GM19455 (cell line): ENCODE results near the gene HSPB6.

Experiments used
- ATAC-seq: cut with Tn5 transposase; IDR thresholded peaks from one replicate; pipeline ENCODE4 v1.9.1; 2021; ENCODE audit not compliant: unreplicated experiment

The HSPB6 gene

DNA sequence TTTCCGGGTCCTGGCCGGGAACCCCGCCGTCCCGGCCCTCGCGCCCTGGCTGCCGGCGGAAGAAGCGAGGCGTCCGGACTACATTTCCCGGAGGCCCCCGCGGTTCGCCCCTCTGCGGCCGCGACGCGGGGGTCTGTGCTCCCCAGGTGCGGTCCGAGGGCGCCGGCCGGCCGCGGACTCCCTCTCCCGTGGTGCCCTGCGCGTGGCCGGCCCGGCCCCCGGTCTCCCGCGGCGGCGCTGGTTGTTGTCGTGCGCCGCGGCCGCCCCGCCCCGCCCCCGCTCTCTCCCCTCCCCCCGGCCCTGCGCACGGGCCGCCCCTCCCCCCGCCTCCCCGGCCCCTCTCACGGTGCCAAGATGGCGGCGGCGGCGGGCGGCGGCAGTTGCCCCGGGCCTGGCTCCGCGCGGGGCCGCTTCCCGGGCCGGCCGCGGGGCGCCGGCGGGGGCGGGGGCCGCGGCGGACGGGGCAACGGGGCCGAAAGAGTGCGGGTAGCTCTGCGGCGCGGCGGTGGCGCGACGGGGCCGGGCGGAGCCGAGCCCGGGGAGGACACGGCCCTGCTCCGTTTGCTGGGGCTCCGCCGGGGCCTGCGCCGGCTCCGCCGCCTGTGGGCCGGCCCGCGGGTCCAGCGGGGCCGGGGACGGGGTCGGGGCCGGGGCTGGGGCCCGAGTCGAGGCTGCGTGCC lies 39.0 kb downstream of the HSPB6 start, which contains the start of gene KMT2B:
Gene KMT2B, plus strand, starts transcription at position 339 of the 680 bp plus-strand sequence. Its CDS starts 16 bp downstream, at position 355.
- peak; percentile 41 for ATAC-seq

DNA sequence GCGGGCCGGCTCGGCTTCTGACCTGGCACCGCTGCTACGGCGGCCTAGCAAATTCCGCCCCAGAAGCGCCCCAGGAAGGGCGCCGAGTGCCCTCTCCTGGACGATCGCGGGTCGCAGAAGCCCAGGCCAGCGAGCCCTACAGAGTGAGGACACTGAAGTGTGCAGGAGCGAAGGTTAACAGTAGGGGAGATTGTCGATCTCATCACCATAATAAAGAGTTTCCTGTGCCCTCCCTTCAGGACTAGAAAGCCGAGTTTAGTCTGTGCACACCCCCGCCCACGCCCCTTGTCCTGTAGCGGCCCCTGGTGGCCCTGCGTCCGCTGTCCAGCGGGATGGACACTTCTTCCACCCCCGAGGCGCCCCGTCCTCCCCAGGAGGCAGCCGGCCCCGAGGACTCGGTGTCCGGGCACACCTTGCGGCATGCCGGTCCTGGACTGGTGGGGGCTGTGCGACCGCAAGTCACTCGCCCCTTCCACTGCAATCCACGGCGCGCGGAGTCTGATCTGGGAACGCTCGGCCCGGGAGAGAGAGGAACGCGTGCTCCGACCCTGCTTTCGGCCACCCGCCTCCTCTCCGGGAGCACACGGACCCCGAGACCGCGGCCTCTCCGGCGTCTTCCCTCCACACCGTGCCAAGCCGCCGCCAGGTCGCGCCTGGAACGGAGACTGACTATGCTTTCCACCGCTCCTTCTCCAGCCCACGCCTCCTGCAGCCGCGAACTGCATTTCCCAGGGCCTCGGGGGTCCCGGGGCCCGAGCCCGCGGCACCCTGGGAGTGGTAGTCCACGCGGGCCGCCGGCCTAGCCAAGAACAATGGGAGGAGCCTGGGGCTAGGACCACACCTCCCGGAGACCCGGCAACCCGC lies 39.8 kb downstream of the HSPB6 start:
- peak; percentile 49 for ATAC-seq

DNA sequence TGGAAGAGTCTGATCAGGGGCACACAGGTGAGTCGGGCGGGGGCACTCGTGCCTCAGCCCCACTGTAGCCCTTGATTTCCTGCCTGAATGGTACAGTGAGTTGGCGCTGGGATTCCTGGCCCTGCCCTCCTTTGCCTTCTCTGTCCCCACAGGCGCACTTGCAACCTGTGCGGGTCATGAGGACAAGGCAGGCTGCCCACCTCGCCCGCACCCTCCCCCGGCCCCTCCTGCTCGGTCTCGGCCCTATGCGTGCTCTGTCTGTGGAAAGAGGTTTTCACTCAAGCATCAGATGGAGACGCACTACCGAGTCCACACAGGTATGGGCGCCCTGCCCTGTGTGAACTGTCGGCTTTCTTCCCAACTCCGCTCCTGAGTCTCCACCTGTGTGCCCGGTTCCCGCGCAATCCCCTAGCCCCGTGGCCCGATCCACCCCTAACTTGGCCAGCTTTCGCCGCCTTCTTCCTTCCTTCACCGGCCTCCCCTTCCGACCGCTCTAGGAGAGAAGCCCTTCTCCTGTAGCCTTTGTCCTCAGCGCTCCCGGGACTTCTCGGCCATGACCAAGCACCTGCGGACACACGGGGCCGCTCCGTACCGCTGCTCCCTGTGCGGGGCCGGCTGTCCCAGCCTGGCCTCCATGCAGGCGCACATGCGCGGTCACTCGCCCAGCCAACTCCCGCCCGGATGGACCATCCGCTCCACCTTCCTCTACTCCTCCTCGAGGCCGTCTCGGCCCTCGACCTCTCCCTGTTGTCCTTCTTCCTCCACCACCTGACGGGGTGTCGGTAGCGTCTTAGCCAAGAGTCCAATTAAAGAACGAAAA lies 40.6 kb downstream of the HSPB6 start:
- no peak for ATAC-seq

DNA sequence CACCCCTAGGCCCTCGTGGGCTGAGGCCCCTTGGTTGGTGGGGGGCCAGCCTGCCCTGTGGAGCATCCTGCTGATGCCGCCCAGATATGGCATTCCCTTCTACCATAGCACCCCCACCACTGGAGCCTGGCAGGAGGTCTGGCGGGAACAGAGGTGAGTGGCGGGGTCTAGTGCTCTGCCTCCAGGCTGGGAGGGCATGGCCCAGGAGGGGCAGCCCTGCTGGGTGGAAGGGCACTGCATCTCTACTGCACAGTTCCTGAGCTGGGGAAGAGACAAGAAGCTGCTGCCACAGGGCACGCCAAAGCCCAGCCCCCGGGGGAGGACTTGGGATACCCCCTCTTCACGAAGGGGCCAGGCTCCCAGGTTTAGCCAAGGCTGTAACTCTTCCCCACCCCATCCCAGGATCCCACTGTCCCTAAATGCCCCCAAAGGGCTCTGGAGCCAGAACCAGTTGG lies 41.4 kb downstream of the HSPB6 start:
- ATAC-seq: no peak

DNA sequence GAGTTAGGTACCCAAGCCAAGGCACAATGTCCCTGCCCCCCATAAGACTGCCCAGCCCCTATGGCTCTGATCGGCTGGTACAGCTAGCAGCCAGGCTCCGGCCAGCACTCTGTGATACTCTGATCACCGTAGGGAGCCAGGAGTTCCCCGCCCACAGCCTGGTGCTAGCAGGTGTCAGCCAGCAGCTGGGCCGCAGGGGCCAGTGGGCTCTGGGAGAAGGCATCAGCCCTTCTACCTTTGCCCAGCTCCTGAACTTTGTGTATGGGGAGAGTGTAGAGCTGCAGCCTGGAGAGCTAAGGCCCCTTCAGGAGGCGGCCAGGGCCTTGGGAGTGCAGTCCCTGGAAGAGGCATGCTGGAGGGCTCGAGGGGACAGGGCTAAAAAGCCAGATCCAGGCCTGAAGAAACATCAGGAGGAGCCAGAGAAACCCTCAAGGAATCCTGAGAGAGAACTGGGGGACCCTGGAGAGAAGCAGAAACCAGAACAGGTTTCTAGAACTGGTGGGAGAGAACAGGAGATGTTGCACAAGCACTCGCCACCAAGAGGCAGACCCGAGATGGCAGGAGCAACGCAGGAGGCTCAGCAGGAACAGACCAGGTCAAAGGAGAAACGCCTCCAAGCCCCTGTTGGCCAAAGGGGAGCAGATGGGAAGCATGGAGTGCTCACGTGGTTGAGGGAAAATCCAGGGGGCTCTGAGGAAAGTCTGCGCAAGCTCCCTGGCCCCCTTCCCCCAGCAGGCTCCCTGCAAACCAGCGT lies 42.1 kb downstream of the HSPB6 start:
- no peak for ATAC-seq

DNA sequence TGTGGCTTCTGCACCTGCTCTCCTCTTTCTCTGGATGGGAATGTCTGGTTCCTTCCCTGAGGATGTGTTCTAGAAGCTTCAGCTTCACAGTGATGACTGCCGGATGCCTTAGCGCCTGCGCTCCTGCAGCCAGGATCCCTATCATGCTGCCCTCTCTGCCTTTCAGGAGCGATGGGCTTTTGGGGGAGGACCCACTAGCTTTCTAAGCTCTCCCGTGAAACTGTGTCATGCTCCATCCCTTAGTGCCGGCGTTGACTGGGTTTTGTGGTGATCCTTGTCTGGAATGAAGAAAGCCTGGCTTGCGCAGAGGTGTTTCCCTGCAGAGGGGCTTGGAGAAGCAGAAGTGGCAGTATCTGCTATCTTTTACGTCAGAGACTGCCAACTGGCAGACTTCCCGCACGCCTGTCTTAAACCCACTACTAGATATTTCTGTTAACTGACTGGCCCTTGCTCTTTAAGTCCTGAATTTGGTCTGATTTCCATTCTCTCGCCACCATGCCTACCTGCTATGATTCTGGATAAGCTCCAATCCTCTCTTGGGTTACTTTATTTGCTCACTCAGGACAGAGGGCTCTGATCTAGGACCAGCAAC lies 42.8 kb downstream of the HSPB6 start:
- ATAC-seq: no peak

DNA sequence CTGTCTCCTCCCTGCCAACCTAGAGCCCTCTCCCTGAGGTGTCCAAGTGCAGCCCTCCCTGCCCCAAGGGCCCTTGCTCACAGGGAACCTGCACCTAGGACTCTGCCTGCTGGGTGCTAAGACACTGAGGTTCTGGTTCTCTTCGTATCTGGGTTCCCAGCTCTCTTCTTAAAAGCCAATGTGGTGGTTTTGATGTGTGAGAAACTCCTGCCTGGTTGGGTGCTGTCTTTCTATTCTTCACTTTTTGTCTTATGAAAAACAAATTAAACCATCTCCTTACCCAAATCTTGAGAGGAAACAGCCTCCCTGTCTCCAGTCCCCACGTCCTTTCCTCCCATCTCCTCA lies 43.4 kb downstream of the HSPB6 start:
- ATAC-seq: no peak

DNA sequence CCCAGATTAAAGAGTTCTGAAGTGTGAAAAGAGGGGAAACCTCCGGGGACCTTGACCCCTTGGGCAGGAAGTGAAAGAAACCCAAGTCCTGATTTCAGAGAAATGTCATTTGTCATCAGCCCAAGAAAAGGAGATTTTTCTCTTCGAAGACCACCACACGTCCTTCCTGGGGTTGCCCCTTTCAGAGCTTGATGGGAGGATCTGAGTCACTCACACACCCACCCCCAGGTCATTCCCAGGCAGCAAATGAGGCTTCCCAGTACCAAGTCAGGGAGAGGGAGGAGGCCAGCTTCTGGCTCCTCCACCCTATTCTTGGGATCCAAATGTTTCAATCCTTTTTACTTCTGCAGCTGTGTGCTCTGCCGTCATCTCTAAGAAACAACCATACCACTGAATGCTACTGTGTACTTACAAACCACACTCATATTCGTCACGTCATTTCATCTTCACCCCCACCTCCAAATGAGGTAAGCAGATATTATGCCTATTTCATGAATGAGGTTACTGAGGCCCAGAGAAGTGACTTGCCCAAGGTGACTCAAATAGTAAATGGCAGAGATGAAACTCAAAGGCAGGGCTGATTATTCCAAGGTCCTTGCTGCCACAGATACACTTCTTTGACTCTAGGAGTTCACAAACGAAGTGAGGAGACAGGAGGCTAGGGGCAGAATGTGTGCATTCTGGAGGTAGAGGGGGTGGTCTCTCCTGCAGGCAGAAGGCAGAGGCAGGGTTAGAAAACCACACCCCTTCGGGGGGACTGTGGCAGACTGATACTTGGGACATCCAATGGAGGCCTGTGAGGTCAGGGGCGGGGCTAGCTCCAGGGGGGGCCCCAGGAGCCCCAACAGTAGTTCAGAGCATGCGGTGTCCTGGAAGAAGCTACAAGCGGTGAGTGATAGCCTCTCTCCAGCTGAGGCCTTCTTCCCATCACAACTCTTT lies 44.0 kb downstream of the HSPB6 start:
- no peak for ATAC-seq

DNA sequence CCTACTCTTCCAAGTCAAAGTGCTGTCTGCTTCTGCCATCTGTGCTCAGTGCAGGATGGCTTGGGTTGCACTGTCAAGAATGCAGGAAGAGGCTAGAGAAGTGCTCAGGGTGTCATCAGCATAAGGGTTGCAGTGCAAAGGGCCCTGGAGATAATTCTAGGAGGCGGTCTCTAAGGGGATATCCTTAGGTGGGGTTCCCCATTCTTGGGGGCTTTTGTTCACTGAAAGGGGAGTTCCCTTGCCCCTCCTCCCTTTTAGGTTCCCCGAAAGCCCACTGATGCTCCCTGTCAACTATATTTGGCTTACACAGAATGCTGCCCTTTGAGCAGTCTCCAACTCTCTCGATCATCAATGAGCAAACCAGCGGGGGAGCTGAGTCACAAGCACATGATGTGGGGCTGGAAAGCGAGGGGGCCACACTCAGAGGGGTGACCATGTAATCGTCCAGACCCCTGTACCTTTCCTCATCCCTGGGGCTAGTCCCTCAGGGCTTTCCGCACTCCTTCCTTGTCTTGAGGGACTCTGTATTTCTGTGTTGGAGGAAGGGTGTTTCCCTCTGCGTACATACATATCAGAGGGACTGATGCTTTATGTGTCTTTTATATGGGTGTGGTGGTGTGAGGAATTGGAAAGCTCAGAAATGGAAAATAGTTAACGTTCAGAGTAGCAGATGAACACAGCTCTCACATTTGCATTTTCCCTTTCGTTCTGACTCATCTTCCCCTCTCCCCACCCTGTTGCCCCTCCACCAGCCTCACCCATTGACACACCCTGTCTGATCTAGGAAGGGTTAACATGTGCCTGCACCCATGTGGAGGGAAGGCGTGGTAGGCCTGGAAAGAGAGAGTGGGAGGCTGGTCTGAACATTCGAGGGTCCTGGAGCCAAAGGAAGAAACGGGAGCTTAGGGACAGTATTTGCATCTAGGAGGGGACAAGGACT lies 45.8 kb downstream of the HSPB6 start:
- no peak for ATAC-seq

DNA sequence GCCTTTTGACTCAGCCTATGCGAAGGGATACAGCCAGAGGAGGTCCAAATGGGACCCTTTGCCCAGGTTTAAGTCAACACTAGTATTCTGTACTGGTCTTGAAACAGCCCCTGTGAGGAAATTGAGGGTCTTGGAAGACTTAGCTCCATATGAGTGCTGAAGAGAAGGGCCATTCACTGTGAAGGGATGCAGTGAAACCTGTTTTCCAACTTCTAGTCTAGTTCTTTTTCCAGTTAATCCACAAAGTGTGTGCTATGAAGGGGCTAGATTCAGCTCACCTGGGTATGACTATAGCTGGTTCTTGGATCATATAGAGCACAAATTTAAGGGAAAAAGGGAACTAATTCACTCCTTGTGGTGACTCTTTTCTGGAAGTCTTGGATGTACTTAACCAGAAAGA lies 48.4 kb downstream of the HSPB6 start:
- no peak for ATAC-seq
